SK-N-MC (cell line): ENCODE results near the gene HACD1.

ENCODE experiments used
- EZH2 ChIP-seq: fragments of 200-600 bp; sonication (generic); IDR thresholded peaks from one replicate; pipeline ENCODE4 v1.6.1; 2017; ENCODE audit warnings: antibody characterized with exemption
- FOXP2 ChIP-seq: optimal IDR thresholded peaks from 2 replicates; pipeline ENCODE3; 2011; ENCODE audit warnings: mild to moderate bottlenecking, moderate library complexity; ENCODE audit not compliant: insufficient read depth; ENCODE audit errors: extremely low read length, control extremely low read depth
- POLR2AphosphoS5 ChIP-seq: IDR thresholded peaks from 2 replicates; pipeline ENCODE4 v1.6.1; 2012; ENCODE audit warnings: mild to moderate bottlenecking, low read depth, low read length, borderline replicate concordance

DNA sequence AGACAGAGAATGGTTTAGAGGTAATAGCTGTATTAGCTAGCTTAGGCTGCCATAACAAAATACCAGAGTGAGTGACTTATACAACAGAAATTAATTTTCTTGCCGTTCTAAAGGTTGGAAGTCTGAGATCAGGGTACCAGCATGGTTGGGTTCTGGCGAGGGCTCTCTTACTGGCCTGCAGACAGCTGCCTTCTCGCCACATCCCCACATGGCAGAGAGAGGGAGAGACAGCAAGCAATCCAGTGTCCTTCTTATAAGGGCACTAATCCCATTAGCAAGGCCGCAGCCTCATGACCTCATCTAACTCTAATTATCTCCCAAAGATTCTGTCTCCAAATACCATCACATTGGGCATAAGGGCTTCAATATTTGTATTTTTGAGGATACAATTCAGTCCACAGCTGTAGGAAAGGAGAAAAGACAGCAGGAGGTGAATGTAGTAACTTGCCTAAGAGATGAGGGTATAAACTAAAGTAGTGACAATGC is 23.2 kb upstream of the HACD1 start:
- TF ChIP-seq EZH2: no peak
- no peak for TF ChIP-seq POLR2AphosphoS5
- no peak for TF ChIP-seq FOXP2
